T-helper 22 cell (primary cell): ENCODE results near the gene TCF7L2.

Experiments
- DNase-seq: peaks from one replicate; pipeline ENCODE4 v3.0.0-alpha.2; 2020; ENCODE audit warnings: low read depth

TCF7L2 gene

DNA sequence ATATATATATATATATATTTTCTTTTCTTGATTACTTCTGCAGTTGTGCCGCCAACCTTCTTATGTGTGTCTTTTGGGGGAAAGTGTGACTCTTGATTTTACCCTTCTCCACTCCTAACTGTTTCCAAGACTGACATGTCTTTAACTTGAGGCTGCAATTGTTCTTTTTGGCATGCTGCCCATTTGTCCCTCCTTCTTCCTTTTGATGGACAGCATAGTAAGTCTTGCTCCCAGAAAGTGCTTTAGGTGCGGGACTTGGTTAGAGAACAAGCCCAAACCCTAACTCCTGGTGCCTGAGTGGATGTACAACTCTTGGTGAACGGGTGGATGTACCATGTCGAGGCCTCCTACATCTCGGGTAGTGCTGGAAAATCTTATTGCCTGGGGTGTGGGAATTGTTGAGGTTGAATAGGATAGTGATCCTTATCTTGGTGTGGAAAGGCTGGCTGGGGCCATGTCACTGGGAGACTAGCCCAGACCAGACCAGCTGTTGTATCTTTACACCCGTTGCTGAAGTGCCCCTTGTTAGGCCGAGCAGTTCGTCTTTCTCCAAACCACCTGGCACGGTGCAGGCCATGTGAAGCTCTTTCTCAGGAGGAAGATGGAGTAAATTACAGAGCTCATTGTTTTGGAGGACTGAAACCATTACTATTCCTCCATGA lies 16.3 kb downstream of the TCF7L2 start:
- DNase-seq = no peak

GRCh38 chr10:112967200-112967599 lies 17.2 kb downstream of the TCF7L2 start:
- no peak for DNase-seq

DNA sequence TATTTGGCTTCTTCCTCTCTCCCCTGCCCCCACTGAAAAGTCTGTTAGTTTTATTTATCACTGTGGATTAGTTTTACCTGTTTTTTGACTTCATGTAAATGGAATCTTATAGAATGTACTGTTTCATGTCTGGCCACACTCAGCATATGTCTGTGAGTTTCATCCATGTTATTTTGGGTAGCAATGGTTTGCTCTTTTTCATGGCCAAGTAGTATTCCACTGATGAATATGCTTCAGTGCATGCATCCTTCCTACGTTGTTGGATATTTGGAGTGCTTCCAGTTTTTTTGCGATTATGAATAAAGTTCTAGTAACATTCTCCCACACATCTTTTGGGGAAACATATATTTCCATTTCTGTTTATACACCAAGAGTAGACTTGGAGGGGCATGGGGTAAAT lies 19.1 kb downstream of the TCF7L2 start:
- DNase-seq = no peak

- DNase-seq = no peak
Observed at GRCh38 chr10:112969542-112969941, 19.5 kb downstream of the TCF7L2 start.

DNA sequence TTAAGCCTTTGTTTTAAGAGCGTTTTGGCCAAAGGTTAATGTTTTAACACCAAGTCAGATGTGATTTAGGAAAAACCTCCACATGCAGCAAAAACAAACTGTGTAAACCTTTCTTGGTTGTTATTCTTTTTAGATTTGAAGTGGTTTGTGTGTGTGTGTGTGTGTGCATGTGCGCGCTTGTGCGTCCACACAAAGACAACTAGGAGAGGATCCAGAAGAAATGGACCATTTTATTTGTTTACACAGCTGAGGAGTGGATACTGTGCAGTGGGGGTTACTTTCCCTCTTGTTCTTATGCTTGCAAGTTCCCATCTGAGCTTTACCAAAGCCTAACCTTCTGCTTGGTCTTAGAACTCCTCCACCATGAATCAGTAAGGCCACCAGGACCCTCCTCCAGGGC lies 20.0 kb downstream of the TCF7L2 start:
- DNase-seq = no peak

DNA sequence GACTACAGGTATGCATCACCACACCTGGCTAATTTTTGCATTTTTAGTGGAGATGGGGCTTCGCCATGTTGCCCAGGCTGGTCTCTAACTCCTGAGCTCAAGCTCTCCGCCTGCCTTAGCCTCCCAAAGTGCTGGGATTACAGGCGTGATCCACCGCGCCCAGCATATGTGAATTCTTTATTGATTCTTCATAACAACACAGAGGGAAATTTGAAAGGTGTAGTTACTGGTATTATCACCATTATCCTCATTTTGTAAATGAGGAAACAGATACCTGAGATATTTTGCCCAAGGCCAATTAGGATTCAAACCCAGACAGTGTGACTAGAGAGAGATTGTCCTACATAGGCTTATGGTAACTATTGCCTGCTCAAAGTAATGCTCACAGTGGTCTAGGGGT lies 22.6 kb downstream of the TCF7L2 start:
- DNase-seq = no peak

- DNase-seq = no peak
Observed at GRCh38 chr10:112973046-112973445, 23.0 kb downstream of the TCF7L2 start.

DNA sequence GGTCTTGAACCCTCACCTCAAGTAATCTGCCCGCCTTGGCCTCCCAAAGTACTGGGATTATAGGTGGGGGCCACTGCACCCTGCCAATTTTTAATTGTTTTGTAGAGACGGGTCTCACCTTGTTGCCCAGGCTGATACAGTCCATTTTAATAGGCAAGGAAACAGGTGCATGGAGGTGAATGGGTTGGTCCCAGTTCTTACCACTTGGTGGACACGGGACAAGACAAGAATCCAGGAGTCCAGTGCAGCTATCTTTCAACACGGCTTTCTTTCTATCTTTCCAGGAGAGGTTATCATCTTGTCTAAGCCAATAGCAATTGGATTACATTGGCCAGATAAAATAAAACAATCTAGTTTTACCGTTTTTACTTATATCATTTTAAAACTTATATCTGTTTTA lies 23.8 kb downstream of the TCF7L2 start:
- DNase-seq = no peak

- no peak for DNase-seq
Observed at GRCh38 chr10:112977426-112977898, 27.4 kb downstream of the TCF7L2 start.

GRCh38 chr10:112979927-112980326 lies 29.9 kb downstream of the TCF7L2 start:
- DNase-seq = no peak

- DNase-seq = no peak
Observed at GRCh38 chr10:112980937-112981336, 30.9 kb downstream of the TCF7L2 start.

- no peak for DNase-seq
Observed at GRCh38 chr10:112981553-112981952, 31.5 kb downstream of the TCF7L2 start.

DNA sequence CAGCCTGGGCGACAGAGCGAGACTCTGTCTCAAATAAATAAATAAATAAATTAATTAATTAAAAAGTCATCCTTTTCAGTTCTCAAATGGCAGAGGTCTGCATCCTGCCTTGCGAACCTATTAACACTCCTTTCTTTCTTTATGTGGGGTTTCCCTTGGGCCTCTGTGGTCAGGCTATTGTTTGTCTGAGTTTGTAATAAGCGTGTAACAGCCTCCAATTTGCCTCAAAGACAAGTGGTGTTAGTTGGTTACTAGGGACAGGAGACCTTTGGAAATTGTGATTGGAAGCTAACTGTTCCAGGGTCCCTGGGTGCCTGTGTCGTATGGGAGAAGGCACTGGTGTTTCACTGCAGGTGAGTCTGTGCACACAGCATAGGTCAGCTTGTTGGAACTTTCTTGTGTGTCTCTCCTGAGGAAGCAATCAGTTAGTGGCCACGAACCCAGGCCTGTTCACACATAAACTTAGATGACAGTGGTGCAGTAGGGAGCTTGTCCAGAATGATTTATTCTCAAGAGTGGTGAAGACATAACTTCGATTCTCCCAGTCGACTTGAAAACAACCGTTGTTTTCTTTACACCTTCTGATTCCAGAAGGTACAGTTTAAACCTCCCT lies 33.5 kb downstream of the TCF7L2 start:
- no peak for DNase-seq

DNA sequence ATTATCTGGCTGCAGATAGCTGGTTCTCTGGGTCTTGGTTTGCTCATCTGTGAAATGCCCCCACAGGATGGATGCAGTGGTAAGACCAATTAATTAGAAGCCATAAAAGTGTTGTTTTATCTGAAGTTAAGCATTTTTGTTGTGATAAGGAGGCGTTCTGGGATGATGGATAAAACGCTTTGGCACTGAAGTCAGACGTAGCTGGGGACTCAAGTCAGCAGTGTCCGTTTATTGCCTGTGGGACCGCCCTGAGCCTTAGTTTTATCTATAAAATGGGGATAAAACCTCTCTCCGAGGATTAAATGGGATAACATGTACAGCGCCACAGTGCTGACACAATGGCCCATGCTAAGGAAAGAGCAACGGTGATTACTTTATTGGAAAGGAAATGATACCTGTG lies 34.7 kb downstream of the TCF7L2 start:
- no peak for DNase-seq

DNA sequence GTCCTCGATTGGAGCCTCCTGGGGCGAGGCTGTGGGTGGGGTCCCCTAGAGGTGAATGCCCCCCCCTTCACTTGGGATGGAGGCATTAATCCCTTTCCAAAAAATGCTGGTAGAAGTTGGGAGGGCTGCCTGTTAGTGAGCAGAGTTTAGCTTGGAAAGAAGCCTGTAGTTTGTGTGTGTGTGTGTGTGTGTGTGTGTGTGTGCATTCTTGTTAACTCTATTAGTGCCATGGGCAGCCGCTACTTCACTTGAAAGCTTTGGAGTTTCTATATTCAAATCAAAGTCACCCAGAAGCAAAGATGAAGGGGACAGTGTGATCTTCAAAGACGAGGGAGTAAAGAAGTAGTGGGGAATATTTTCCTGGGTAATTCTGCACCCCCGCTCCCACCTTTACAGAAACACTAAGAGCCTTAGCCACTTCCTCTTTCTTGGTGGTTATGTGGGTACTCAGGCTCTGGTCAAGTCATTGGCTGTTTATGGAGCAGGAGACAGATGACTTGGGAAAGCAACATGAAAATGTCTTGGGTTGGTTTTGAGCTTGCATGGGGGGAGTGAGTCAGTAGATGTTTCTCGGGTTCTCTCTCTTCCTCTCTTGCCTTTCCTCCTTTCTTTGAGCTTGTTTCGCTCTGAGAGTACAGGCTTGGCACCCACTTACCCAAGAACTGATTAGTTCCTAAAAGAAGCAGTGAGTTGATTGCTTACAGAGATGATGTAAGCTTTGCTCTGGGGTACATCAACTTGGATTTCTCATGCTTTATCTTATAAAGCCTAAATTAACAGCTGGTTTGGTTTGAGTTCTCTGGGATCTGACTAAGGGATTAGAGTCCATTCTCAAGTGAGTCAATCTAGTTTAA lies 35.9 kb downstream of the TCF7L2 start:
- no peak for DNase-seq

- DNase-seq = no peak
Observed at GRCh38 chr10:112986544-112987190, 36.6 kb downstream of the TCF7L2 start.

DNA sequence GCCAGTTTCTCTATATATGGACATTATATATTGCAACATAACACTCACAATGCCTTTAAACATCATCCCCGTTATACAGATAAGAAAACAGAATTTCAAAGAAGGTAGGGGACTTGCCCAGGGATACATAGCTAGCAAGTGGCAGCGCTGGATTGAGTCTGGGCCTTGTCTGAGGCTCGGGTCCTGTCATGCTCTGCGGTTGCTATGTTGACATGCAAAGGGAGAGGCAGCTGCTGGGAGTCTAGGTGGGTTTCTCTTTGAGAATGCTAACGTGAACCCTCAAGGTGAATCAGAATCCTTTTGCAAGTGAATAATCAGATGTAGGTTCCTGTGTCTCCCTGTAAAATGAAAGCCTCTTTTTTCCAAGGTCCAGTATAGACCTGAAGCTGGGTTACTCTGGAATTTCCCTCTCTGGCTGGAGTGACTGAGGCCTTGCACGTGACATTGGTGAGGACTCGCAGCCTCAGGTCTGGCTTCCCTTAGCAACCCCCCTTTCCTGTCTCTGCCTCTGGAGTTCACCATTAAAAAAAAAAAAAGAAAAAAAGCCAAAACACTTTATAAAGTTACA lies 38.9 kb downstream of the TCF7L2 start:
- no peak for DNase-seq

GRCh38 chr10:112989826-112990225 lies 39.8 kb downstream of the TCF7L2 start:
- no peak for DNase-seq

GRCh38 chr10:112990271-112990670 lies 40.2 kb downstream of the TCF7L2 start:
- DNase-seq = no peak

- no peak for DNase-seq
Observed at GRCh38 chr10:112991888-112992491, 41.9 kb downstream of the TCF7L2 start.

DNA sequence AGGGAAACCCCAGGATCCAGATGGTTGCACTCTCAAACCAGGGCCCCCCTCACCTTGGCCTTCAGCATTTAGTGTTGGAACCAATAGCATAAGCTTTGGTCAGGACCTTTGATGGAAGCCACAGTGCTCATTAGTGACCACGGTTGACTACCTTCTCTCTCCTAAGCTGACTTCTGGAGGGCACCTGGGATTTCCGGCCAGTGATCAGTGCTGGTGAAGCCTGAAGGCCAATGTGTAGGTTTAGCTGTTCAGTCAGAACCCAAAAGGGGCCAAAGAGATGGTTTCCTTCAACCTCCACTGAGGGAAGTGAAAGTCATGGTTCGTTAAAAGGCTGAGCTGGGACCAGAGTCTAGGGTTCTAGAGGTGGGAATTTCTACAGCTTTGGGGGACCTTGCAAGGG lies 46.4 kb downstream of the TCF7L2 start:
- DNase-seq = no peak

DNA sequence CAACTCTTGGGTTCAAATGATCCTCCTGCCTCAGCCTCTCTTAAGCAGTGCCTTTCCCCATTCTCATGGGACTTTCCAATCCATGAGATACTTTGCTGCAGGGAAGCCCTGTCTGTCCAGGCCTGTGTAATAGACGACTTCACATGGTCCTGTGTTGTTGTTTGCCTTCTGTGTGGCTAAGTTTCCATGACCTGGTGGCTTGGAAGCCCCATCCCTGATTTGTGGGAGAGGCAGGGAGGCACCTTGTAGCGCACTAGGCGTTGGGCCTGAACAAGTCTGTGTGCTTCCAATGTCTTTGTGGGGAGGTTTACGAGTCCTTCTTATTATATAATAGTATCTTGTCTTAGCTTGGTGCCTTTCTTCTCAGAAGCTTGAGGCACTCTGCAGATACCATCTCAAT lies 49.1 kb downstream of the TCF7L2 start:
- DNase-seq = no peak
